IPS-20b (cell line): Measurements from ENCODE around the gene CDKAL1.

Experiments
- H3K27ac ChIP-seq: one replicate; pipeline ENCODE4 v1.5.1; 2013; ENCODE audit warnings: low read length
- H3K27me3 ChIP-seq: 2 replicates; pipeline ENCODE4 v1.6.1; 2013; ENCODE audit warnings: mild to moderate bottlenecking, low read length, inconsistent platforms; ENCODE audit not compliant: insufficient read depth
- H3K36me3 ChIP-seq: 2 replicates; pipeline ENCODE4 v1.6.1; 2013; ENCODE audit warnings: low read depth, mild to moderate bottlenecking, inconsistent platforms, low read length, moderate library complexity; ENCODE audit not compliant: insufficient read depth
- H3K4me1 ChIP-seq: 2 replicates; pipeline ENCODE4 v1.6.1; 2013; ENCODE audit warnings: mild to moderate bottlenecking, control low read depth, inconsistent platforms, low read length, moderate library complexity; ENCODE audit not compliant: insufficient read depth
- H3K4me3 ChIP-seq: 2 replicates; pipeline ENCODE4 v1.5.1; 2013; ENCODE audit warnings: mild to moderate bottlenecking, low read length, inconsistent platforms
- H3K9ac ChIP-seq: 2 replicates; pipeline ENCODE4 v1.6.1; 2013; ENCODE audit warnings: low read depth, mild to moderate bottlenecking, inconsistent platforms, low read length, moderate library complexity
- H3K9me3 ChIP-seq: 2 replicates; pipeline ENCODE4 v1.6.1; 2013; ENCODE audit warnings: mild to moderate bottlenecking, low read depth, low read length, inconsistent platforms; ENCODE audit not compliant: insufficient read depth

Gene CDKAL1

GRCh38 chr6:20791944-20792343 lies 257.7 kb downstream of the CDKAL1 start:
- H3K27ac ChIP-seq = no peak overlapping the region

GRCh38 chr6:20793174-20793573 lies 258.9 kb downstream of the CDKAL1 start:
- Histone ChIP-seq H3K27ac (no peak overlapping the region), H3K4me3 (no peak overlapping the region), H3K27me3 (no peaks in the 10 kb centered on the region), H3K9ac (no peak overlapping the region), H3K9me3 (no peaks in the 10 kb centered on the region), H3K36me3 (no peaks in the 10 kb centered on the region), H3K4me1 (no peaks in the 10 kb centered on the region)

More at GRCh38 chr6:20791944-20792343, 257.7 kb downstream of the CDKAL1 start:
- Histone ChIP-seq H3K9ac (no peak overlapping the region), H3K9me3 (no peaks in the 10 kb centered on the region), H3K4me3 (no peak overlapping the region), H3K36me3 (no peaks in the 10 kb centered on the region), H3K27me3 (no peaks in the 10 kb centered on the region), H3K4me1 (no peaks in the 10 kb centered on the region; the same call in 1 of the 2 replicates)

- Histone ChIP-seq H3K9me3 (no peaks in the 10 kb centered on the region), H3K4me1 (no peaks in the 10 kb centered on the region), H3K4me3 (no peak overlapping the region), H3K9ac (no peak overlapping the region), H3K27me3 (no peaks in the 10 kb centered on the region), H3K36me3 (no peaks in the 10 kb centered on the region), H3K27ac (no peak overlapping the region)
Measured at GRCh38 chr6:20797597-20797996, 263.3 kb downstream of the CDKAL1 start.

GRCh38 chr6:20800229-20800628 lies 266.0 kb downstream of the CDKAL1 start:
- Histone ChIP-seq H3K4me3 (no peak overlapping the region), H3K36me3 (no peaks in the 10 kb centered on the region), H3K4me1 (no peaks in the 10 kb centered on the region), H3K27ac (no peak overlapping the region), H3K27me3 (no peaks in the 10 kb centered on the region), H3K9me3 (no peaks in the 10 kb centered on the region), H3K9ac (no peak overlapping the region)

GRCh38 chr6:20800653-20801052 lies 266.4 kb downstream of the CDKAL1 start:
- Histone ChIP-seq H3K4me1 (no peaks in the 10 kb centered on the region), H3K4me3 (no peak overlapping the region), H3K9ac (no peak overlapping the region), H3K9me3 (0 out of 2 replicates have a peak, but pooled peaks cover under 1% of the 10 kb centered on the region), H3K27me3 (no peaks in the 10 kb centered on the region), H3K36me3 (no peaks in the 10 kb centered on the region), H3K27ac (no peak overlapping the region)

- no peaks in the 10 kb centered on the region for H3K27me3 ChIP-seq
- H3K4me3 ChIP-seq = no peak overlapping the region
- H3K36me3 ChIP-seq = no peaks in the 10 kb centered on the region
- no peak overlapping the region for H3K9ac ChIP-seq
- H3K27ac ChIP-seq = no peak overlapping the region
- peaks cover 10% of the 10 kb centered on the region; the same call in 1 of the 2 replicates for H3K9me3 ChIP-seq
- H3K4me1 ChIP-seq = no peaks in the 10 kb centered on the region
Measured at GRCh38 chr6:20801595-20801994, 267.3 kb downstream of the CDKAL1 start.

- no peak overlapping the region for H3K27ac ChIP-seq
- H3K9me3 ChIP-seq = peaks cover 14% of the 10 kb centered on the region; the same call in 1 of the 2 replicates
- no peaks in the 10 kb centered on the region for H3K4me1 ChIP-seq
- H3K36me3 ChIP-seq = no peaks in the 10 kb centered on the region
- H3K9ac ChIP-seq = no peak overlapping the region
- no peaks in the 10 kb centered on the region for H3K27me3 ChIP-seq
- no peak overlapping the region for H3K4me3 ChIP-seq
Measured at GRCh38 chr6:20802596-20802995, 268.3 kb downstream of the CDKAL1 start.

- no peak overlapping the region for H3K27ac ChIP-seq
- peaks cover 2% of the 10 kb centered on the region; the same call in 1 of the 2 replicates for H3K4me1 ChIP-seq
- no peaks in the 10 kb centered on the region for H3K36me3 ChIP-seq
- H3K27me3 ChIP-seq = no peaks in the 10 kb centered on the region
- H3K9me3 ChIP-seq = peaks cover 14% of the 10 kb centered on the region; the same call in 1 of the 2 replicates
- H3K9ac ChIP-seq = no peak overlapping the region
- H3K4me3 ChIP-seq = no peak overlapping the region
Measured at GRCh38 chr6:20805021-20805420, 270.8 kb downstream of the CDKAL1 start.

GRCh38 chr6:20806669-20807068 lies 272.4 kb downstream of the CDKAL1 start:
- H3K9ac ChIP-seq = no peak overlapping the region
- H3K36me3 ChIP-seq = no peaks in the 10 kb centered on the region
- H3K4me1 ChIP-seq = peaks cover 14% of the 10 kb centered on the region
- H3K27ac ChIP-seq = no peak overlapping the region
- no peaks in the 10 kb centered on the region for H3K27me3 ChIP-seq
- H3K4me3 ChIP-seq = no peak overlapping the region
- peaks cover 14% of the 10 kb centered on the region; the same call in 1 of the 2 replicates for H3K9me3 ChIP-seq

GRCh38 chr6:20808439-20808838 lies 274.2 kb downstream of the CDKAL1 start:
- no peak overlapping the region for H3K27ac ChIP-seq
- H3K9ac ChIP-seq = no peak overlapping the region
- no peak overlapping the region for H3K4me3 ChIP-seq
- no peaks in the 10 kb centered on the region for H3K27me3 ChIP-seq
- peaks cover 14% of the 10 kb centered on the region; the same call in 1 of the 2 replicates for H3K9me3 ChIP-seq
- H3K36me3 ChIP-seq = no peaks in the 10 kb centered on the region
- H3K4me1 ChIP-seq = peaks cover 14% of the 10 kb centered on the region

- H3K9me3 ChIP-seq = peaks cover 14% of the 10 kb centered on the region; the same call in 1 of the 2 replicates
- H3K9ac ChIP-seq = no peak overlapping the region
- no peaks in the 10 kb centered on the region for H3K27me3 ChIP-seq
- no peaks in the 10 kb centered on the region for H3K36me3 ChIP-seq
- H3K4me1 ChIP-seq = peaks cover 14% of the 10 kb centered on the region
- no peak overlapping the region for H3K4me3 ChIP-seq
- H3K27ac ChIP-seq = no peak overlapping the region
Measured at GRCh38 chr6:20808924-20809323, 274.7 kb downstream of the CDKAL1 start.

- peaks cover 12% of the 10 kb centered on the region; the same call in 1 of the 2 replicates for H3K9me3 ChIP-seq
- peak overlapping the region; percentile 53; the same call in 1 of the 2 replicates for H3K9ac ChIP-seq
- peak overlapping the region; percentile 15; the same call in 1 of the 2 replicates for H3K4me3 ChIP-seq
- H3K4me1 ChIP-seq = peaks cover 14% of the 10 kb centered on the region
- no peaks in the 10 kb centered on the region for H3K36me3 ChIP-seq
- H3K27ac ChIP-seq = peak overlapping the region; percentile 74
- no peaks in the 10 kb centered on the region for H3K27me3 ChIP-seq
Measured at GRCh38 chr6:20810727-20811108, 276.5 kb downstream of the CDKAL1 start.
